Glutamatergic neuron (in vitro differentiated cells): ENCODE data around the gene NUDT22. TPM values are rescaled to one million over a fixed set of nuclear protein-coding genes. Genes with fewer than 3 reads are reported as not detected.

Experiments
- DNase-seq: peaks from one replicate; pipeline ENCODE4 v3.0.0; 2022
- H3K27ac Mint-ChIP-seq: one replicate; pipeline ENCODE4 v1.8.0; 2020; ENCODE audit warnings: mild to moderate bottlenecking, mixed read lengths, inconsistent platforms; ENCODE audit not compliant: unreplicated experiment
- H3K27me3 Mint-ChIP-seq: one replicate; pipeline ENCODE4 v1.8.0; 2020; ENCODE audit warnings: mild to moderate bottlenecking, moderate library complexity, mixed read lengths, inconsistent platforms; ENCODE audit not compliant: unreplicated experiment
- H3K36me3 Mint-ChIP-seq: one replicate; pipeline ENCODE4 v1.8.0; 2020; ENCODE audit warnings: mild to moderate bottlenecking, mixed read lengths, inconsistent platforms; ENCODE audit not compliant: unreplicated experiment
- H3K4me1 Mint-ChIP-seq: one replicate; pipeline ENCODE4 v1.8.0; 2020; ENCODE audit warnings: mild to moderate bottlenecking, low read depth, mixed read lengths, inconsistent platforms; ENCODE audit not compliant: unreplicated experiment
- H3K4me3 Mint-ChIP-seq: one replicate; pipeline ENCODE4 v1.8.0; 2020; ENCODE audit warnings: mild to moderate bottlenecking, mixed read lengths, inconsistent platforms; ENCODE audit not compliant: unreplicated experiment
- H3K9me3 Mint-ChIP-seq: one replicate; pipeline ENCODE4 v1.8.0; 2020; ENCODE audit warnings: mild to moderate bottlenecking, moderate library complexity, mixed read lengths, inconsistent platforms; ENCODE audit not compliant: unreplicated experiment
- CTCF ChIP-seq: fragments of 200-600 bp; sonication (generic); IDR thresholded peaks from one replicate; pipeline ENCODE4 v1.5.0; 2021; ENCODE audit not compliant: partially characterized antibody, unreplicated experiment
- total RNA-seq: library from RNA; stranded (reverse); fragmentation: NEBNext Ultra II Directional; extraction: Animal tissue kit (Norgen Biotek cat#: 25700); gene quantifications from one replicate; pipeline ENCODE4 v1.2.1, GENCODE V29; 2021; ENCODE audit not compliant: unreplicated experiment

NUDT22 gene
- total RNA-seq, 1 donor from 2014 or later, result 37.0 TPM

- Mint-ChIP-seq H3K27ac (no peak overlapping the region), H3K36me3 (no peaks in the 10 kb centered on the region), H3K4me3 (no peak overlapping the region), H3K27me3 (peaks cover 2% of the 10 kb centered on the region), H3K4me1 (no peaks in the 10 kb centered on the region), H3K9me3 (no peaks in the 10 kb centered on the region)
- TF ChIP-seq CTCF, result no peak
- DNase-seq, result no peak
Measured at GRCh38 chr11:64223001-64223651, 2.9 kb upstream of the NUDT22 start.

GRCh38 chr11:64224151-64224890 is 1.8 kb upstream of the NUDT22 start:
- H3K27ac Mint-ChIP-seq, result no peak overlapping the region

GRCh38 chr11:64224891-64225607 is 1.0 kb upstream of the NUDT22 start:
- TF ChIP-seq CTCF, result no peak
- no peak for DNase-seq
- H3K27me3 Mint-ChIP-seq, result peaks cover 4% of the 10 kb centered on the region

More at GRCh38 chr11:64224151-64224890, 1.8 kb upstream of the NUDT22 start:
- H3K4me3 Mint-ChIP-seq, result no peak overlapping the region
- H3K36me3 Mint-ChIP-seq, result no peaks in the 10 kb centered on the region
- no peak for DNase-seq
- TF ChIP-seq CTCF, result no peak
- no peaks in the 10 kb centered on the region for H3K4me1 Mint-ChIP-seq
- no peaks in the 10 kb centered on the region for H3K9me3 Mint-ChIP-seq
- peaks cover 4% of the 10 kb centered on the region for H3K27me3 Mint-ChIP-seq

GRCh38 chr11:64226507-64227051 is 505 bp downstream of the NUDT22 start:
- H3K4me3 Mint-ChIP-seq, result peak overlapping the region; percentile 80
- TF ChIP-seq CTCF, result no peak
- H3K36me3 Mint-ChIP-seq, result no peaks in the 10 kb centered on the region
- no peak for DNase-seq
- peaks cover 7% of the 10 kb centered on the region for H3K27me3 Mint-ChIP-seq
- no peak overlapping the region for H3K27ac Mint-ChIP-seq
- H3K4me1 Mint-ChIP-seq, result no peaks in the 10 kb centered on the region
- peaks cover 2% of the 10 kb centered on the region for H3K9me3 Mint-ChIP-seq

More at GRCh38 chr11:64224891-64225607, 1.0 kb upstream of the NUDT22 start:
- Mint-ChIP-seq H3K4me1 (no peaks in the 10 kb centered on the region), H3K27ac (no peak overlapping the region), H3K4me3 (peak overlapping the region; percentile 87), H3K9me3 (no peaks in the 10 kb centered on the region), H3K36me3 (no peaks in the 10 kb centered on the region)
